Activated CD4-positive, alpha-beta T cell treated with anti-CD3 and anti-CD28 coated beads, Interleukin-2, amount 10 ng/mL, durations not matched to agents 7 days and 5 days (primary cell): Measurements from ENCODE around the gene HMMR. TPM values are rescaled to one million over a fixed set of nuclear protein-coding genes. Genes with fewer than 3 reads are reported as not detected.
"Not testable (repeated sequence)": the region's sequence is repeated elsewhere in the genome, so short reads cannot be mapped to it uniquely, and the experiment has no call there.

ENCODE experiments used
- CTCF ChIA-PET: fragments of 350-600 bp; sonication (Branson Sonifier 250); formaldehyde crosslinking; loops from one replicate; lab custom pipeline; 2021; ENCODE audit warnings: antibody characterized with exemption; lab: Charles Lee
- POLR2A ChIA-PET: fragments of 350-600 bp; sonication (Branson Sonifier 250); formaldehyde crosslinking; loops from one replicate; lab custom pipeline; 2021; ENCODE audit warnings: antibody characterized with exemption; lab: Charles Lee
- DNase-seq: peaks from one replicate; pipeline ENCODE4 v3.0.0-alpha.2; 2020
- H3K27ac Mint-ChIP-seq: one replicate; pipeline ENCODE4 v1.8.0; 2021; ENCODE audit warnings: mild to moderate bottlenecking, moderate library complexity, mixed read lengths
- H3K27me3 Mint-ChIP-seq: one replicate; pipeline ENCODE4 v1.8.0; 2021; ENCODE audit warnings: mixed read lengths
- H3K36me3 Mint-ChIP-seq: one replicate; pipeline ENCODE4 v1.8.0; 2021; ENCODE audit warnings: low read depth, mixed read lengths
- H3K4me1 Mint-ChIP-seq: one replicate; pipeline ENCODE4 v1.8.0; 2021; ENCODE audit warnings: mixed read lengths
- H3K4me3 Mint-ChIP-seq: one replicate; pipeline ENCODE4 v1.8.0; 2021; ENCODE audit warnings: mild to moderate bottlenecking, moderate library complexity, mixed read lengths
- H3K9me3 Mint-ChIP-seq: one replicate; pipeline ENCODE4 v1.8.0; 2021; ENCODE audit warnings: mixed read lengths
- total RNA-seq, 2 experiments: library from RNA; stranded (reverse); gene quantifications; one replicate each; pipeline ENCODE4 v1.2.3, GENCODE V29; 2021

The HMMR gene
- total RNA-seq, 2 experiments from 2014 or later, result 69.4 to 77.8 TPM

DNA sequence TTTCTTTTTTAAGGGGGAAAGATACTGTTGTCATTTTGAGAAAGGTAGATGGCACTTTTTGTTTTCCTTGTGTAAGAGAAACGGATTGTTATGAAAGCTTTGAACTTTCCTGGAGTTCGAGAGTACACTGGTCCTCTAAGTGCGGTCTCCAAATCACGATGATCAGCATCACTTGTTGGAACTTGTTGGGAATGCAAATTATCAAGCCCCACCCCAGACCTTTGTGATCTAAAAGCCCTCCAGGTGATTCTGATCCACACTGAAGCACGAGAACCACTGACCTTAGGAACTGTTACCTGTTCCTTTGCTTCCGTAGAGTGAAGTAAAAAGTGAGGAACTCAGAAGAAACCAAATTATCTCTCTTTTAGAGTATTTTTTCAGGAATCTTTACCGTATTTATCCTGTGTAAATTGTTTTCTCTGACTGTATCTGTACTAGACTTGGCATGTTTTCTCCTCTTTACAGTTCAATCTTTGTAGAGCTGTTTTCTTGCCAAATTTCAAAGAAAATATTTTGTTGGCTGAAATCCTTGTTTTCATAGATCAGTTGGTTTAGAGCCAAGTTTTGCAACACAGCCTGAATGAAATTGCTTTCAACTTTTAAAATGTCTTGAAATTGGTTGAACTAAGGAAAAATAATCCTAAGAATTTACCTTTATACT is 49.0 kb downstream of the HMMR start:
- H3K4me1 Mint-ChIP-seq, result peaks cover 46% of the 10 kb centered on the region
- CTCF ChIA-PET, result interaction anchor here (1.5 kb wide), 1 partner anchor 49 kb away, joined by 3 read pairs; the partner anchor contains the start of genes HMMR and NUDCD2

DNA sequence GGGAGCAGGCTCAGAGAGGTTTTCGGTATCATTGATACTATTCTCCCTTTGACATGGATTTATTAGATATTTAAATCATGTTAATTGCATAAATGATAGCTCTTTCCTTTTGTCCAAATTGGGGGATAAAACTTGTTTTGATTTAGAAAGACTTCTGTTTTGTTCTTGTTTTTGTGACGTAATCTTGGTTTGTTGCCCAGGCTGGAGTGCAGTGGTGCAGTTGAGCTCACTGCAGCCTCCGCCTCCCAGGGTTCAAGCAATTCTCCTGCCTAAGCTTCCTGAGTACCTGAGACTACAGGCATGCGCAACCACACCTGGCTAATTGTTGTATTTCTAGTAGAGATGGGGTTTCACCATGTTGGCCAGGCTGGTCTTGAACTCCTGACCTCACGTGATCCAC is 52.1 kb downstream of the HMMR start:
- POLR2A ChIA-PET, result no interaction called here
- Mint-ChIP-seq H3K4me3 (no peak overlapping the region), H3K36me3 (peaks cover 59% of the 10 kb centered on the region), H3K4me1 (peaks cover 42% of the 10 kb centered on the region), H3K27me3 (no peaks in the 10 kb centered on the region), H3K9me3 (no peaks in the 10 kb centered on the region), H3K27ac (no peak overlapping the region)
- CTCF ChIA-PET, result no interaction called here
- no peak for DNase-seq

More for the DNA sequence above, 49.0 kb downstream of the HMMR start:
- Mint-ChIP-seq H3K27me3 (no peaks in the 10 kb centered on the region), H3K4me3 (peak overlapping the region; percentile 88), H3K9me3 (no peaks in the 10 kb centered on the region), H3K27ac (peak overlapping the region; percentile 96), H3K36me3 (peaks cover 40% of the 10 kb centered on the region)
- DNase-seq, result no peak
- POLR2A ChIA-PET, result no interaction called here

GRCh38 chr5:163525096-163525495 is 64.7 kb downstream of the HMMR start:
- peaks cover 22% of the 10 kb centered on the region for H3K36me3 Mint-ChIP-seq
- no peaks in the 10 kb centered on the region for H3K4me1 Mint-ChIP-seq
- H3K9me3 Mint-ChIP-seq, result peaks cover 4% of the 10 kb centered on the region
- no peak for DNase-seq
- ChIA-PET CTCF (no interaction called here), POLR2A (no interaction called here)
- H3K27me3 Mint-ChIP-seq, result no peaks in the 10 kb centered on the region
- H3K27ac Mint-ChIP-seq, result no peak overlapping the region
- no peak overlapping the region for H3K4me3 Mint-ChIP-seq

DNA sequence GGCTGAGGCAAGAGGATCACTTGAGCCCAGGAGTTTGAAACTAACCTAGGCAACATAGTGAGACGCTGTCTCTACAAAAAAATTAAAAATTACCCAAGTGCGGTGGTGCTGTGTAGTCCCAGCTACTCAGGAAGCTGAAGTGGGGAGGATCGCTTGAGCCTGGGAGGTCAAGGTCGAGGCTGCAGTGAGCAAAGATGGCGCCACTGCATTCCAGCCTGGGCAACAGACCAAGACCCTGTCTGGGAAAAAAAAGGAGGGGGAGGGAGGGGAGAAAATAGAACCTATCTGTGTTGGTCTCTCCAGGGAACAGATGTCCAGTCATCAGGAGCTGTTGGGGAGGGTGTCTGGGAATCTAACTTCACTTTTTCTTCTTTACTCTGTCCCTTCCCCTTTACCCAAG is 69.3 kb downstream of the HMMR start:
- peaks cover 8% of the 10 kb centered on the region for H3K27me3 Mint-ChIP-seq
- H3K36me3 Mint-ChIP-seq, result no peaks in the 10 kb centered on the region
- H3K27ac Mint-ChIP-seq, result no peak overlapping the region
- no peak overlapping the region for H3K4me3 Mint-ChIP-seq
- POLR2A ChIA-PET, result no interaction called here
- CTCF ChIA-PET, result no interaction called here
- DNase-seq, result no peak
- H3K9me3 Mint-ChIP-seq, result peaks cover 2% of the 10 kb centered on the region
- no peaks in the 10 kb centered on the region for H3K4me1 Mint-ChIP-seq

DNA sequence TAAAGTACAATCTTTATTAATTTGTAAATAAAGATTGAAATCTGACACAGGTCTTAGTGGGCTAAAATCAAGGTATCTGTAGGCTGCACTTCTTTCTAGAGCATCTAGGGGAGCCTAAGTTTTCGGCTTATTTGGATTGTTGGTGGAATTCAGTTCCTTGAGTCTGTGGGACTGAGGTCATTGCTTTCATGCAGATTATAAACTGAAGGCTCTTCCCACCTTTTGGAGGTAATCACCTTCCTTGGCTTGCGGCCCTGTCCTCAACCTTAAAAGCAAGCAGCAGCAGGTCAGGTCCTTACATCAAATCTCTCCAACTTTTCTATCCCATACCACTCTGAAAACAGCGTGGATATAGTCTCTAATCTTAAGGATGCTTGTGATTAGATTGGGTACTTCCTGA is 70.8 kb downstream of the HMMR start:
- POLR2A ChIA-PET, result no interaction called here

GRCh38 chr5:163532171-163533084 is 72.0 kb downstream of the HMMR start:
- no peak overlapping the region for H3K27ac Mint-ChIP-seq
- H3K36me3 Mint-ChIP-seq, result peaks cover 2% of the 10 kb centered on the region
- no peak for DNase-seq
- ChIA-PET POLR2A (no interaction called here), CTCF (interaction anchor here (1.2 kb wide), 1 partner anchor 10 kb away, joined by 3 read pairs; no protein-coding TSS in a partner anchor)
- H3K9me3 Mint-ChIP-seq, result no peaks in the 10 kb centered on the region
- H3K27me3 Mint-ChIP-seq, result peaks cover 10% of the 10 kb centered on the region
- no peak overlapping the region for H3K4me3 Mint-ChIP-seq
- no peaks in the 10 kb centered on the region for H3K4me1 Mint-ChIP-seq

More for the DNA sequence above, 70.8 kb downstream of the HMMR start:
- no peaks in the 10 kb centered on the region for H3K9me3 Mint-ChIP-seq
- no peaks in the 10 kb centered on the region for H3K36me3 Mint-ChIP-seq
- CTCF ChIA-PET, result no interaction called here
- peaks cover 8% of the 10 kb centered on the region for H3K27me3 Mint-ChIP-seq
- no peak overlapping the region for H3K27ac Mint-ChIP-seq
- H3K4me1 Mint-ChIP-seq, result no peaks in the 10 kb centered on the region
- DNase-seq, result no peak
- H3K4me3 Mint-ChIP-seq, result no peak overlapping the region

- H3K9me3 Mint-ChIP-seq, result no peaks in the 10 kb centered on the region
- ChIA-PET POLR2A (no interaction called here), CTCF (interaction anchor here (1.2 kb wide), 1 partner anchor 9 kb away, joined by 3 read pairs; no protein-coding TSS in a partner anchor)
- H3K4me3 Mint-ChIP-seq, result no peak overlapping the region
- DNase-seq, result no peak
- no peak overlapping the region for H3K27ac Mint-ChIP-seq
- H3K4me1 Mint-ChIP-seq, result no peaks in the 10 kb centered on the region
- H3K27me3 Mint-ChIP-seq, result peaks cover 13% of the 10 kb centered on the region
- H3K36me3 Mint-ChIP-seq, result peaks cover 2% of the 10 kb centered on the region
Observed at GRCh38 chr5:163533223-163533622, 72.8 kb downstream of the HMMR start.

DNA sequence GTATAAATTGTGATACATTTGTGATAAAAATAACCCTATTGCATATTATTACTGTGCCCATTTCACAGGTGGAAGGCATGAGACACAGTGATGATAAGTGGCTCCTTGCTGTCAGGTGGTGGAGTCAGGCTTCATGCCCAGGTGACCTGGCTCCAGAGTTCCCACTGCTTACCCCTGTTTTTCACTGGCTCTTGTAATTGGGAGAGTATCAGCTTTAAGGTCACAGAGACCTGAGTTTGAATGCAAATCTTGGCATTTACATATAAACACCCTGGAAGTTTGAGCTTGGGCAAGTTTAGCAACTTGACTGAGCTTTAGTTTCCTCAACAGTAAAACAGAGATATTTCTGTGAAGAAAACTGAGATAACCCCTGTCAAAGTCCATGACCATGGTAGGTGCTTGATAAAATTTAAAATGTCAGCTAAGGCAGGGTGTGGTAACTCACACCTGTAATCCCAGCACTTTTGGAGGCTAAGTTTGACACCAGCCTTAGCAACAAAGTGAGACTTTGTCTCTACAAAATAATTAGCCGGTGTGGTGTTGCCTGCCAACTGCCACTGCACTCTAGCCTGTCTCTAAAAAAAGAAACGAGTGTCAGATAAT is 74.2 kb downstream of the HMMR start:
- DNase-seq, result no peak
- Mint-ChIP-seq H3K4me3 (no peak overlapping the region), H3K27ac (no peak overlapping the region), H3K4me1 (no peaks in the 10 kb centered on the region), H3K27me3 (peaks cover 13% of the 10 kb centered on the region), H3K9me3 (no peaks in the 10 kb centered on the region), H3K36me3 (peaks cover 2% of the 10 kb centered on the region)
- ChIA-PET CTCF (no interaction called here), POLR2A (no interaction called here)

DNA sequence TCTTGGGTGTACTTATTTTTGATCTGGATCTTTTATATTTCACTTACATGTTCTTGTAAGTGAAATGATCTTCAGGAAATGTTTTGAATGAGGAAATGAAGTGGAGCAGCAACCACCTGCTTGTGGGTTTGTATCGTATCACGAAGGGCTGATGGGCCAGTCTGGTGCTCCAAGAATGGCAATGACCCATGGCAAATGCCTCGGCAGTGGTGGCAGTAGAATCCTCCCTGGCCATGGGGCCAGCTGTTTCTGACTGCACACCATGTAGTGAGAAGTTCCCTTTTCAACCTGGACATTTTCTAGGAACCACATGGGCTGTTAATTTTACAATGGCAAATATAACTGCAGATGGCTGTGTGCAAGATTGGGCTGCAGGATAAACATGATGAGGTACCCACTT is 74.9 kb downstream of the HMMR start:
- Mint-ChIP-seq H3K36me3 (peaks cover 2% of the 10 kb centered on the region), H3K27ac (no peak overlapping the region), H3K27me3 (peaks cover 13% of the 10 kb centered on the region), H3K4me3 (no peak overlapping the region), H3K9me3 (no peaks in the 10 kb centered on the region), H3K4me1 (no peaks in the 10 kb centered on the region)
- POLR2A ChIA-PET, result no interaction called here
- DNase-seq, result no peak
- CTCF ChIA-PET, result no interaction called here

DNA sequence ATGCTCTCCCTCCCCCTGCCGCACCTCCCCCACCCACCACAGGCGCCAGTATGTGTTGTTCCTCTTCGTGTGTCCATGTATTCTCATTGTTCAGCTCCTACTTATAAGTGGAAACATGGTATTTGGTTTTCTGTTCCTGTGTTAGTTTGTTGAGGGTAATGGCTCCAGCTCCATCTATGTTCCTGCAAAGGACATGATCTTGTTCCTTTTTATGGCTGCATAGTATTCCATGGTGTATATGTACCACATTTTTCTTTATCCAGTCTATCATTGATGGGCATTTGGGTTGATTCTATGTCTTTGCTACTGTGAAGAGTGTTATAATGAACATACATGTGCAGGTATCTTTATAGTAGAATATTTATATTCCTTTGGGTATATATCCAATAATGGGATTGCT is 76.0 kb downstream of the HMMR start:
- peaks cover 13% of the 10 kb centered on the region for H3K27me3 Mint-ChIP-seq
- H3K36me3 Mint-ChIP-seq, H3K9me3 Mint-ChIP-seq, H3K27ac Mint-ChIP-seq, DNase-seq, H3K4me3 Mint-ChIP-seq, POLR2A ChIA-PET, H3K4me1 Mint-ChIP-seq: not testable (repeated sequence)
- CTCF ChIA-PET, result interaction anchor here (0.6 to 1.2 kb wide), 2 partner anchors 9 to 13 kb away, joined by 3 read pairs; no protein-coding TSS in a partner anchor

DNA sequence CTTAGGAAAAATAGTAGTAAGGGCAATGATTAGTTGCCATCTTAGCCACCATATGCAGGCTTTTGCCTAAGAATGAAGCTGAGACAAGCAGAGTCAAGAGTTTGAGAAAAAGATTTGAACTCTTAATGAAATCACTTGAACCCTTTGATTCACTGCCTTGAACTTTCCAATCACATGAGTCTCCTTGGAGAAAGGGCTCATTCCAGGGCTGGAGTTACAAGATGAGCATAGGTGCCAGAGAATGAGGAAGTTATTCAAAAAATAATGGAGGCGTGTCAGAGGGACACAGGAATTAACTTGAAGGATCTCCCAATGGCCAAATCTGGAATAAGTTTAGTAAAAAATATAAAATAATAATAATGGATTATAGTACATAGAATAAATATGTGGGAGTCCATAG is 80.3 kb downstream of the HMMR start:
- no peaks in the 10 kb centered on the region for H3K9me3 Mint-ChIP-seq
- CTCF ChIA-PET, result no interaction called here
- peaks cover 9% of the 10 kb centered on the region for H3K27me3 Mint-ChIP-seq
- peaks cover 2% of the 10 kb centered on the region for H3K36me3 Mint-ChIP-seq
- POLR2A ChIA-PET, result no interaction called here
- H3K4me3 Mint-ChIP-seq, result no peak overlapping the region
- no peak overlapping the region for H3K27ac Mint-ChIP-seq
- no peaks in the 10 kb centered on the region for H3K4me1 Mint-ChIP-seq
- DNase-seq, result no peak
